Transverse colon (tissue), 4 donors: ENCODE results near the gene RALGPS1. TPM values are rescaled to one million over a fixed set of nuclear protein-coding genes. Genes with fewer than 3 reads are reported as not detected.

Experiments
- DNase-seq: peaks from one replicate; pipeline ENCODE4 v3.0.0-alpha.2; 2019
- H3K27ac ChIP-seq, 4 donors: fragments of 200-600 bp; sonication (generic); 2 replicates each; pipeline ENCODE4 v1.5.1; 2016 to 2018; ENCODE audit warnings: inconsistent platforms in 4 of 4
- H3K27me3 ChIP-seq: fragments of 200-600 bp; sonication (generic); 2 replicates; pipeline ENCODE4 v1.5.1; 2017; ENCODE audit warnings: inconsistent platforms
- H3K36me3 ChIP-seq, 4 donors: fragments of 200-600 bp; sonication (generic); 2 replicates each; pipeline ENCODE4 v1.5.1; 2017 to 2019; ENCODE audit warnings: inconsistent platforms in 4 of 4
- H3K4me1 ChIP-seq, 4 donors: fragments of 200-600 bp; sonication (generic); 2 replicates each; pipeline ENCODE4 v1.5.1; 2017 to 2020; ENCODE audit warnings: inconsistent platforms in 4 of 4
- H3K4me3 ChIP-seq, 4 donors: fragments of 200-600 bp; sonication (generic); 1 replicate in 1 of 4; 2 replicates in 3 of 4; pipeline versions ENCODE4 v1.5.1 to v1.6.1; 2017 to 2019; ENCODE audit warnings: inconsistent platforms in 4 of 4
- H3K9me3 ChIP-seq, 2 donors: fragments of 200-600 bp; sonication (generic); 2 replicates each; pipeline ENCODE4 v1.5.1; 2017 to 2019; ENCODE audit warnings: inconsistent platforms in 2 of 2
- EP300 ChIP-seq: sonication (generic); formaldehyde crosslinking; IDR thresholded peaks from one replicate; pipeline ENCODE4 v1.6.1; 2017; ENCODE audit warnings: antibody characterized with exemption, low read depth
- POLR2A ChIP-seq: fragments of 450-650 bp; IDR thresholded peaks from one replicate; pipeline ENCODE4 v1.6.1; 2016; ENCODE audit warnings: antibody characterized with exemption, mild to moderate bottlenecking, moderate library complexity
- POLR2AphosphoS5 ChIP-seq, 3 donors: sonication (generic); formaldehyde crosslinking; IDR thresholded peaks; one replicate each; pipeline ENCODE4 v1.6.1; 2016; ENCODE audit warnings: antibody characterized with exemption in 3 of 3
- WGBS, 2 donors: methylation state at CpG; one replicate each; pipeline ENCODE4 v1.1.5; 2018; ENCODE audit warnings: low coverage in 1 of 2; 5-methylcytosine and 5-hydroxymethylcytosine counted together
- in situ Hi-C, 4 donors: fragments of 200-750 bp; cut with MboI; loops; one replicate each; pipeline versions ENCODE4 v1.15.0 to v1.15.1; 2017; ENCODE audit warnings: low sequenced_read_pairs in 3 of 4, low pct_ligation_motif_present in 1 of 4, low pct_unique_long_range_greater_than_20kb in 1 of 4
- intact Hi-C: fragments of 100-400 bp; cut with DNase I; formaldehyde crosslinking; loops from one replicate; pipeline ENCODE4 v1.15.1; 2023; ENCODE audit warnings: low total_unique reads
- total RNA-seq, 4 donors: library from RNA; depleted of rRNA; stranded (reverse); fragments of >200 nt; gene quantifications; one replicate each; pipeline ENCODE4 v1.1.0, GENCODE V29; 2016
- TF ChIP-seq, protein P1 (sequence below), 5 experiments: fragments of 200-600 bp in 3 of 5; fragments of 450-650 bp in 2 of 5; sonication (generic) in 3 of 5; IDR thresholded peaks; 1 replicate in 2 of 5; 2 replicates in 3 of 5; pipeline ENCODE4 v1.5.1; 2016 to 2017; ENCODE audit warnings: antibody characterized with exemption in 5 of 5, inconsistent platforms in 3 of 5, mild to moderate bottlenecking in 2 of 5, moderate library complexity in 1 of 5

The RALGPS1 gene
- total RNA-seq, 4 donors from 2014 or later = 46.0 to 119 (median 87.6) TPM

- intact Hi-C loops = no loop called here
- DNase-seq = no peak
- no peak for TF ChIP-seq EP300
- in situ Hi-C loops = no loop called here
- H3K9me3 ChIP-seq = no peaks in the 10 kb centered on the region
- no peaks in the 10 kb centered on the region for H3K27me3 ChIP-seq
- 90% methylated on average over 4 of the region's 4 CpGs; no CpG with 5 or more reads in 1 of the 2 donors for WGBS, 2 donors
- H3K4me3 ChIP-seq = no peak overlapping the region
- peaks cover 0 to 34% (median 11%) of the 10 kb centered on the region in 4 donors for H3K4me1 ChIP-seq
- no peaks in the 10 kb centered on the region for H3K36me3 ChIP-seq
- no peak overlapping the region for H3K27ac ChIP-seq
These were observed 204.7 kb downstream of the RALGPS1 start for GRCh38 chr9:127119320-127119709.

DNA sequence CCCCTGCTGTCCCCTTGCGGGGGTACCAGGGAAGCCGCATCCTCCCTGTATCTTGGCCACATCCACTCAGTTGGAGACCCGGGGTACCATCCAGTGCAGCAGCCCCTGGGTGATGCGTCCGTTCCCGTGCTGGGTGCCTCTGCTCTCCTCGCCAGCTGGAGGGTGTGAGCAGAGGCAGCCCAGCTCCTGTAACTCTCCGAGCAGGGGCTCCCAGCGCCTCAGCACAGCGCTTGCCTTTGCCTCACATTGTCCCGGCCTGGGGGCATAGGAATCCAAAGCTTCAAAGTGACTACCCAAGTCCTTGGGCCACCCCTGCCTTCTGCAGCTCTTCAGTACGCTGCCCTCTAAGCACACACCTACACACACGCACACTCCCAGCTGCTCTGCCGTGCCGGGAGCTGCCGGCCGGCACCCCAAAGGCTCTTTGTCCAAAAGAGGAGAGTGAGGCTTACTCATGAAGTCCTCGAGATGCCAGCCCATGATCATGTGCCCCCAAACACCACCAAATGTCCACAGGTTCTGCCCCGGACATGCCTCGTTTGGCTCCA lies 207.1 kb downstream of the RALGPS1 start:
- WGBS, 2 donors = 48 to 86% methylated on average over 8 to 20 of the region's 20 CpGs
- no peaks in the 10 kb centered on the region for H3K9me3 ChIP-seq
- peak overlapping the region; percentile 32 to 55 (median 36) for H3K4me3 ChIP-seq
- H3K27ac ChIP-seq = peak overlapping the region; percentile 85 to 92 (median 90)
- TF ChIP-seq, protein P1, sequence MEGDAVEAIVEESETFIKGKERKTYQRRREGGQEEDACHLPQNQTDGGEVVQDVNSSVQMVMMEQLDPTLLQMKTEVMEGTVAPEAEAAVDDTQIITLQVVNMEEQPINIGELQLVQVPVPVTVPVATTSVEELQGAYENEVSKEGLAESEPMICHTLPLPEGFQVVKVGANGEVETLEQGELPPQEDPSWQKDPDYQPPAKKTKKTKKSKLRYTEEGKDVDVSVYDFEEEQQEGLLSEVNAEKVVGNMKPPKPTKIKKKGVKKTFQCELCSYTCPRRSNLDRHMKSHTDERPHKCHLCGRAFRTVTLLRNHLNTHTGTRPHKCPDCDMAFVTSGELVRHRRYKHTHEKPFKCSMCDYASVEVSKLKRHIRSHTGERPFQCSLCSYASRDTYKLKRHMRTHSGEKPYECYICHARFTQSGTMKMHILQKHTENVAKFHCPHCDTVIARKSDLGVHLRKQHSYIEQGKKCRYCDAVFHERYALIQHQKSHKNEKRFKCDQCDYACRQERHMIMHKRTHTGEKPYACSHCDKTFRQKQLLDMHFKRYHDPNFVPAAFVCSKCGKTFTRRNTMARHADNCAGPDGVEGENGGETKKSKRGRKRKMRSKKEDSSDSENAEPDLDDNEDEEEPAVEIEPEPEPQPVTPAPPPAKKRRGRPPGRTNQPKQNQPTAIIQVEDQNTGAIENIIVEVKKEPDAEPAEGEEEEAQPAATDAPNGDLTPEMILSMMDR (IDR thresholded peaks at IDR 0.05) = no peak
- TF ChIP-seq POLR2A (no peak), POLR2AphosphoS5 (IDR thresholded peaks at IDR 0.05) (no peak), EP300 (no peak)
- intact Hi-C loops (no loop called here), in situ Hi-C loops (no loop called here)
- no peaks in the 10 kb centered on the region for H3K36me3 ChIP-seq
- peaks cover 2 to 38% (median 9%) of the 10 kb centered on the region in 4 donors for H3K4me1 ChIP-seq
- no peaks in the 10 kb centered on the region for H3K27me3 ChIP-seq
- no peak for DNase-seq

DNA sequence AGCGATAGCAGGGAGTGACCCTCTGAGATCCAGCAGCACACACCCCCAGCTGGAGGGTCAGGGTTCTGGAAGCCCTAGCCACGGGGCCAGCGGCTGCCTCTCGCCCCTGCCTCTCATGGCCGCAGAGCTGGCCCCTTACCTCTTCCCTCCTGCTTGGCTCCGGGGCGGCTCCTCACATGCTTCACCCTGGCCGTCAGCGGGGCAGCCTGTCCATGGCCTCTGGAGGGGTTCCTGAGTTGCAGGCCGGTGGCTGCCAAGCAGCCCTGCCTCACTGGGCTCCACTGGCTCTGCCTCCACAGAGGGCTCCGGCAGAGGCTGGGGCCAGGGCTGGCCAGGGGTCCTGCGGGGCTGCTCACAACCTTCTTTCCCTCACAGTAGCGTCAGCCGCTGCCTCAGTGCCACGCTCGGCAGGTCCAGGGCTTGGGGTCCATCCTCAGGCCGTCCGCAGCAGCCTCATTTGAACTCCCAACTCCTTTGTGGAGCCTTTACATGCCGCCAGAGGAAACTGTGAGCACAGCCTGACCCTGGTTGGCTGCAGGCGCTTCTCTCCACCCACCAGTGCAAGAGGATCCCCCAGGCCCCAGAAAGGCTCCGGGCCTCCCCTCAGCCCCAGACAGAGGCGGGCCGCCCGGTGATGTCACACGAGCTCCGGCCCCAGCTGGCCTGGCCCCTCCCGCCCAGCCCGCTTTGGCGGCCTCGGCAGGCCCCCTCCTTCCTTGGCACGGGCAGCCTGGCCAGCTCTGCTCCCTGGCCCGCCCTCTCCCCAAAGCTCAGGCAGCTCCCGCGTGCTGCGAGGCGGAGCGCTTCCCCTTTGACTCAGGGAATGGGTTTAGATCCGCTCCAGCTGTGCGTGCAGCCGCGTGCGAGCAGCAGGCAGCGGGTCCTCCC lies 207.8 kb downstream of the RALGPS1 start, which contains the start of gene ANGPTL2:
ANGPTL2 (minus strand) TSS at position 460 of the 888 bp plus-strand sequence. CDS start 13,904 bp downstream, outside the sequence.
- Histone ChIP-seq H3K27me3 (no peaks in the 10 kb centered on the region), H3K4me3 (peak within 1 kb of the TSS; percentile 32 to 55 (median 36)), H3K27ac (peak within 1 kb of the TSS; percentile 85 to 92 (median 90)), H3K36me3 (no peaks in the 10 kb centered on the region), H3K9me3 (no peaks in the 10 kb centered on the region), H3K4me1 (peaks cover 9 to 41% (median 9%) of the 10 kb centered on the region in 4 donors)
- TF ChIP-seq POLR2AphosphoS5 (IDR thresholded peaks at IDR 0.05) (peak; percentile 66 to 90 (median 76)), EP300 (peak; percentile 33), POLR2A (peak; percentile 78)
- TF ChIP-seq, protein P1 (IDR thresholded peaks at IDR 0.05) = no peak
- peak; percentile 78 for DNase-seq
- in situ Hi-C loops (no loop called here), intact Hi-C loops (no loop called here)
- 43% methylated on average over 39 of the region's 43 CpGs; no CpG with 5 or more reads in 1 of the 2 donors for WGBS, 2 donors

DNA sequence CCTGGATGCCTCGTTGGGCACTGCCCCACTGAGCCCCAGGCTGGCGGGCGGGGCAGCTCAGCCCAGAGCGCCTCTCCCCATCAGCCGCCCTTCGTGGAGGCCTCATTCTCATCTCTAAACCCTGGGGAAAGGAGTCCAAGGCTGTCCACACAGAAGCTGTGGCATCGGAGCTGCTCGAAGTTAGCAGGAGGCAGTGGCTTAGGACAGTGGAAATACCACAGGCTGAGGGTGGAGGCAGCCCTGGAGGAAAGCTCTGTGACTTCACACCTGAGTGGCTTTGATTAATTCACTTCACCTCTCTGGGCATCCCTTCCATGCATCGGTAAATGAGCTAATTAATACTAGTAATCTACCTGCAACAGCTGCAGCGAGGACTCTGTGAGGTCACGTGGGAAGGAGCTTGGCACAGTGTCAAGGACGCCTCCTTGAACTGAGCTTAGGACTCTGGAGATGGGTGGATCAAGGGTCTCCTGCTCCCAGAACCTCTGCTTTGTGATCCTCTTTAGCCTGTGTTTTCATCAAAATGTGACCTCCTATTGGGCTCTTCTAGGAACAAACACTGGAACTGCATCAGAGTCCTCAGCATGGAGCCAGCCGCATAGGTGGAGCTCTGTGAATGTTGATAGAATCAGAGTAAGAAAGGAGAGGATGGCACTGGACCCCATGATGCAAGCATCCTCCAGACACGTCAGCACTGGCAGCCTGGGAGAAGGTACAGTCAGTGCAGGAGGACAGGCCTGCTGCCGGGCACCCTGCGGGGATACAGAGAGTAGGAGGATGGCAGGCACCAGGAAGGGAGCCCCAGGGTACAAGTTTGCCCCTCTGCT lies 208.7 kb downstream of the RALGPS1 start:
- no peaks in the 10 kb centered on the region for H3K36me3 ChIP-seq
- DNase-seq = no peak
- H3K4me3 ChIP-seq = peak overlapping the region in 2 of 4 donors; percentile 39 to 55
- no peaks in the 10 kb centered on the region for H3K9me3 ChIP-seq
- H3K4me1 ChIP-seq = peaks cover 9 to 39% (median 9%) of the 10 kb centered on the region in 4 donors
- in situ Hi-C loops (no loop called here), intact Hi-C loops (no loop called here)
- 19 to 67% methylated on average over 3 to 16 of the region's 16 CpGs for WGBS, 2 donors
- peak overlapping the region; percentile 85 to 92 (median 90) for H3K27ac ChIP-seq
- H3K27me3 ChIP-seq = no peaks in the 10 kb centered on the region
- no peak for TF ChIP-seq EP300
- TF ChIP-seq POLR2A = no peak
- TF ChIP-seq, protein P1 (IDR thresholded peaks at IDR 0.05) = no peak
- no peak for TF ChIP-seq POLR2AphosphoS5 (IDR thresholded peaks at IDR 0.05)
